ENCODE results near the gene MTM1.

The MTM1 gene

DNA sequence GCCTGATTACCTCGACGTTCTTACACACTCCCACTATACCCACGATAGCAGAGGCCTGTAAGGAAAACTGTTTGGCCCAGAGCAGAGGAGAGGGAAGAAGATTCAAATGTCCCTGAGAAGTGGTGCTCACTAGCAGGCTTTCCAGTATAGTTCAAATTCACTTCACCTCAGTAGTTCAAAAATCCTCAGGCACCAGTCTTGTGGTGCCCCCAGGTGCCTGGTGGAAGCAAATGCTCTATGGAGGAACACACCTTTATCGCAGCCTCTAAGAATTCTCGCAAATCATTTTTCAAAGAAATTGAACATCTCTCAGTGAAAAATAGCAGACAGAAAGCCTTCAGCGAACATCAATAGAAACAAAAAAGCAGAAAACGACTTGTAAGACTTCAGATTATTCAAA, 112.6 kb downstream of the MTM1 start:
- no peak for DNase-seq

- DNase-seq, result no peak
Measured at GRCh38 chrX:150683112-150683511, 114.7 kb downstream of the MTM1 start.

DNA sequence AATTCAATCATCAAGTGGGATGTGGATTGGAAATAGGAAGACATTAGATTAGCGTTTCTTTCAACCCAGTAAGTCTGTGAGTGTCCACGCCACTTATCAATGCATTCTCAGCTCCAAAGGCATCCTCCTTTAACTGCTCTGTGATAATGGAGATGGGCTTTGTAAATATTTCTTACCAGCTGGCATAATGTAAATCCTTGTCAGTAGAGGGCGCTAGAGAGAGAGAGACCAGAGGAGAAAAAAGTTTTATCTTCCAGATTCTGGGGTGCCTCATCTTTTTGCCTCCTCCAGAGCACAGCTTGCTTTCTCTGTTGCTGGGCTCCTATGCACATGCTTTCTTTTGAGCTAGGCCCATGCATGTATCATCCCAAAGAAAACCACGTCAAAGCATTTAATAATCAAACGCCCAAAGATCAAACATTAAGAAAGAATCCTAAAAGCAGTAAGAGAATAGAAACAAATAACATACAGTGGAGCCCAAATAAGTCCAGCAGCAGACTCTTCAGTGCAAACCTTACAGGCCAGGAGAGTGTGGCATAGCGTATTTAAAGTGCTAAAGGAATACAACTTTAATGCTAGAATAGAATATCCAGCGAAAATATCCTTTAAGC, 115.2 kb downstream of the MTM1 start:
- no peak for DNase-seq

GRCh38 chrX:150688911-150689451, 120.6 kb downstream of the MTM1 start:
- DNase-seq, result no peak

- peak; percentile 72 for DNase-seq
Measured at GRCh38 chrX:150690126-150690525, 121.7 kb downstream of the MTM1 start.

GRCh38 chrX:150692296-150692695, 123.9 kb downstream of the MTM1 start:
- no peak for DNase-seq

- DNase-seq, result no peak
Measured at GRCh38 chrX:150692831-150693724, 124.7 kb downstream of the MTM1 start, which contains the start of gene MTMR1. MTMR1 (plus strand) TSS chrX:150693396; CDS start chrX:150693531, 135 bp downstream.

DNA sequence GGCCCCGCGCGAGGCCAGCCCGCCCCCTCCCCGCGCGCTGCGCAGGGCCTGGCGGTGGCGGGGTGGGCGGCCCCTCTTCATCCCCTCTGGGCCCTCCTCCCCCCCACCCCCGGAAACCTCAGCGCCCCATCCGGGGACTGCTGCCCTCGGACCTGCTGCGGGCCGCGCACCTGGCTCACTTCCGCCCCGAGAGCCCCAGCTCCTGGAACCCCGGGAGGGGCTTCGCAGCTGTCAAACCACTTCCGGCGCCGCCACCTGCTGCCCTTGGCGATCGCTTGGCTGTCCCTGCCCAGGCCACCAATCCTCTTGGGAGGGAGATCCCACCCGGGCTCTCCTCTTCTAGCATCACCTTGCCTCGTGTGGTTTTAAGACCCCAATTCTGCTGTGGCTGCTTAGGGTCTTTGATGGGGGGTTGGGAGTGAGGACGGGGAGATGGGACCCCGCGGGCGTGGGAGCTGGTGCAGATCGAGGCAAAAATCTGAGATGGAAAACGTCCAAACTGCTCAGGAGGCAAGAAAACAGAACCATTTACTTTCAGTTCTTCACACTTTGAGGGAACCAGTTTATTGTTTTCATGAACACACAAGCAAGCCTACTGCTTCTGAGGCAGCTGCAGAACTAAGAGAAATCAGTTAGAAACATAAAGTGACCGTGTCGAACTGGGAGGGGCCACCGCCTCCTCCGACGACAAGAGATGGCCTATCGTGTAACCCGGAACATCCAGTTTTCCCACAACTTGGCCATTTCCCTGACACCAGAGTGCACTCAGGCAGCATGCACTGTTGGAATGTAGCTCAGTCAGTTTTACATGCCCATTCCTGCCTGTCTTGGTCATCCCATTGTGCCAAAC, 125.5 kb downstream of the MTM1 start:
- no peak for DNase-seq

DNA sequence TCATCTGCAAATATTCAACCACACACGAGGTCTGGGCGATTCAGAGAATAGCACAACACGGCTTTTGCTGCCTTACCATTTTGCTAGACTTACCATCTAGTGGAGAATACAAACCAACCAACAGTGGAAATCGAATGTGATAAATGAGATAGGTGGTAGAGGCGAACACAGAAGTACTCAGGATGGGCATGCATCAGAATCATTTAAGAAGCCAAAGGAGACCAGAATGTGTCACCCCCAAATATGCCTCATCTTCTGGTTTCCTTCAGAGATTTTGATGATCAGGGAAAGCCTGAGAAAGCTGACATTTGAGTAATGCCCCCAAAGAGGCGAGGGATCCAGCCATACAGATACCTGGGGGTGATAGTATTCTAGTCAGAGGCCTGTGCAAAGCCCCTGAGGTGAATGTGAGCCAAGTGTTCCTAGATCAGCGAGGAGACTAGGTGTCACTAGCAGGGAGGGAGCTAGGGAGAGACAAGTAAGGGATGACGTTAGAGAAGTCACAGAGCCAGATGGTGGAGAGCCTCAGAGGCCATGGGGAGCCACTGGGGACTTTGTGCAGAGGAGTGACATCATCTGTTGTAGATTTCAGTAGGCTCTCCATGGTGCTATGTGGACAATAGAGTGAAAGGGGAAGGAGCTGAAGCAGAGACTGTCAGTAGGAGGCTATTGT, 126.5 kb downstream of the MTM1 start:
- DNase-seq, result no peak

- DNase-seq, result no peak
Measured at GRCh38 chrX:150696331-150696730, 127.9 kb downstream of the MTM1 start.

GRCh38 chrX:150696866-150697265, 128.4 kb downstream of the MTM1 start:
- no peak for DNase-seq

DNA sequence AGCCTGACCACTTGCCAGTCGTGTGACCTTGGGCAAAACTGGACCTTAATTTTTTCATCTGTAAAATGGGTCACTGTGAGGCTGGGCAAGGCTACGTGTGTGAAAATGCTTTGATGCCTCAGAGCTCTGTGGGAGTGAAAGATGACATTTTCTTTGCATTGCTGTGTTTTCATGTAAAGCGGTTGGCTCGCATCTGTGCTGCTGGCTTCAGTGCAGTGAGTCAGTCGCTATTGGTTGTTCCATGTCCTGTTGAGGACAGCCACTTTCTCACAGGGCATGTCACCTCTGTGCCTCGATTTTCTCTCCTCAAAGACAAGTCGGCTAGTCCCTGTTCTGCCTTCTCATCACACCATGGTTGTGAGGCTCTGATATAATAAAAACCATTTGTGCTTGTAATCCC, 129.2 kb downstream of the MTM1 start:
- no peak for DNase-seq

- no peak for DNase-seq
Measured at GRCh38 chrX:150698981-150699380, 130.6 kb downstream of the MTM1 start.

- DNase-seq, result peak; percentile 21
Measured at GRCh38 chrX:150700107-150700506, 131.7 kb downstream of the MTM1 start.

GRCh38 chrX:150701377-150701776, 133.0 kb downstream of the MTM1 start:
- no peak for DNase-seq

- no peak for DNase-seq
Measured at GRCh38 chrX:150702966-150703694, 134.7 kb downstream of the MTM1 start.

DNA sequence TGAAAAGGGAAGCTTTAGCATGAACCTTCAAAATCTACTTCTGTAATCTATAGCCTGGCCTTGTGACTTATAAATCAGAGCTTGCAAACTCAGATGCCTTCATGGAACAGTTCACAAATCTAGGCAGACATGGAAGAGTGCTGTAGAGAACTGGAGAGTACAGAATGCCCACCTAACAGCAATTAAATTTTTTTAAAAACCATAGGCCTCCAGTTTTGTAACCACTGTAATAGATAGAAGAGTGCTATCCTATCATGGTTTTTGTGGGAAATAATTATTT, 135.2 kb downstream of the MTM1 start:
- DNase-seq, result no peak

DNA sequence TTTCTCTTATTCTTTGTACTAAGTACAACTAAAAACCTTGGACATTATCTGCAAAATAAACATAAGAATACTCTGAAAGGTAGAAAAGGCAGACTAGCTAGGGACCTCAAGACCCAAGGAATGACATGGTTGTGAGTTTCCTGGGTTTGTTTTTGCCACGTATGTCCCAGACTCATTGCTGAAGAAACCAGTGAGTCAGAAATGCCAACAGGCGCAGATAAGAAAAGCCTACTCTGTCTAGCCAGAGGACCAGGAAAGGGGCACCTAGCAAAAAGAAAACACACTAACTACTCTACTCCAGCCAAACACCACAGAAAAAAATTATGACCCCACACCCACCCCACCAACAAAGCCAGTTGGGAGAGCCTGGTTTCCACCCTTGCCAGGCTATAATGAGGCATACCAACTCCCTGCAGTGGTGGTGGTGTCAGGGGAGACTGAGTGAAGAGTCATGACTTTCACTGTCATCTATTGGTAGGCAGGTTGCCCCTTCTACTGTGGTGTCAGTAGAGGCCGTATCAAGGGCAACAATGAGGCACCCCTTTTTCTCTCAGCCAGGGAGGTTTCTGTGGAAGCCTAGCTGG, 135.7 kb downstream of the MTM1 start:
- DNase-seq, result no peak

GRCh38 chrX:150712619-150713018, 144.2 kb downstream of the MTM1 start:
- no peak for DNase-seq

DNA sequence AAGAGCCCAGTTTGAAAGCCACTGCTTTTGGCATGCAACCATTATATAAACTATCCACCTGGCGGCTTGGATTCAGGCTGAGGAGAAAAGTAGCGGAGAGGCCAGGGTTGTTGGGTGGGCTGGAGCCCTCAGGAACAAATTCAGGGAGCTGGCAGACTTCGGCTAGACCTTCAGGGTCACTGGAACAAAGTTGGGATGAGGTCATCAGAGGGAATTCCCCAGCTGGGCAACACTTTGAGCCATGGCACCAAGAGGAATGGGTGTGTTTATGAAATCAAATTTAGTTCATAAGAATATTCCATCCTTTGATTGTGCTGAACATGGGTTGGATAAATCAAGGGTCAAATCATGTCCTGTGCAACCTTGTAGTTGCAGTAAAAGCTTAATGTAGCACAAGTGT, 146.8 kb downstream of the MTM1 start:
- DNase-seq, result no peak

GRCh38 chrX:150719621-150720020, 151.2 kb downstream of the MTM1 start:
- no peak for DNase-seq

Data from NCI-H446 treated with DMSO at 0.1 percent for 48 hours (cell line).